ENCODE data around the gene RASA3. TPM values are rescaled to one million over a fixed set of nuclear protein-coding genes. Genes with fewer than 3 reads are reported as not detected.

Gene RASA3
- total and polyA plus RNA-seq, 2 of the 8 experiments (the other 6 are each of a cell fraction or from before 2014, with no cell fraction given) = 7.5 to 21.9 TPM

- no peak overlapping the region for H2BK5ac ChIP-seq (ENCODE audit: low read depth, low read length)
- ChIA-PET POLR2A (ENCODE audit: partially characterized antibody) (no interaction called here), CTCF (ENCODE audit: partially characterized antibody) (interaction anchor here (1.0 to 1.4 kb wide), 2 partner anchors 9 to 56 kb away, joined by 3 to 4 read pairs; no protein-coding TSS in a partner anchor)
- DNase-seq (ENCODE audit: low read depth in 1 of 2, low spot score in 2 of 2) = no peak
- no peaks in the 10 kb centered on the region for H3K9me3 ChIP-seq (ENCODE audit: insufficient read depth in 2 of 2, low read depth in 1 of 2, low read length in 1 of 2)
- no peak overlapping the region for H2BK15ac ChIP-seq (ENCODE audit: low read length)
- no peak overlapping the region for H3K4me2 ChIP-seq (ENCODE audit: insufficient read depth in 1 of 2, low read depth in 2 of 2, low read length in 2 of 2)
- H3K9ac ChIP-seq (replicated peaks in 1 of 4; ENCODE audit: extremely low read depth in 1 of 4, low read depth in 3 of 4, low read length in 3 of 4) = no peak overlapping the region
- no peaks in the 10 kb centered on the region; a peak in 1 of 7 replicates for H3K27me3 ChIP-seq (replicated peaks in 1 of 4; ENCODE audit: control insufficient read depth in 3 of 4, extremely low read depth in 1 of 4, insufficient read depth in 3 of 4, low read length in 3 of 4)
- peaks cover 6% of the 10 kb centered on the region; the same call in 1 of the 2 replicates for H3K23me2 ChIP-seq (ENCODE audit: low read depth, low read length)
- no peaks in the 10 kb centered on the region for H3K79me1 ChIP-seq (ENCODE audit: low read depth, low read length)
- no peak overlapping the region for H2AFZ ChIP-seq (ENCODE audit: low read length)
- no peak overlapping the region for H3K4me3 ChIP-seq (ENCODE audit: extremely low read depth in 1 of 4, insufficient read depth in 2 of 4, low read depth in 3 of 4, low read length in 4 of 4)
- H2BK20ac ChIP-seq (ENCODE audit: low read length) = 0 out of 2 replicates have a peak overlapping the region, but pooled peaks have one; percentile 86
- no peak overlapping the region for H3K14ac ChIP-seq (ENCODE audit: insufficient read length)
- H2BK12ac ChIP-seq (ENCODE audit: low read depth, low read length) = no peak overlapping the region
- WGBS, 2 experiments (ENCODE audit: extremely low coverage in 1 of 2, insufficient coverage in 1 of 2, insufficient read length in 1 of 2, insufficient replicate concordance in 2 of 2, low coverage in 1 of 2, low lambda C conversion rate in 2 of 2, missing lambda C conversion rate in 1 of 2) = 90% methylated on average over 28 of the region's 28 CpGs; no CpG with 5 or more reads in 1 of the 2 experiments
- H4K20me1 ChIP-seq (replicated peaks in 1 of 2; ENCODE audit: control insufficient read depth in 1 of 2, insufficient read depth in 2 of 2, low read length in 2 of 2) = no peaks in the 10 kb centered on the region
- H3K27ac ChIP-seq (ENCODE audit: low read depth, low read length) = no peak overlapping the region
- no peak overlapping the region for H3K23ac ChIP-seq (ENCODE audit: insufficient read length)
- H3K4ac ChIP-seq (replicated peaks; ENCODE audit: insufficient read length, low read depth, low read length) = no peak overlapping the region
- H3K18ac ChIP-seq (ENCODE audit: extremely low read depth, low read length) = no peak overlapping the region
- H3K79me2 ChIP-seq (ENCODE audit: control insufficient read depth in 1 of 2, insufficient read depth in 2 of 2, low read length in 2 of 2) = no peaks in the 10 kb centered on the region
- H2BK120ac ChIP-seq (replicated peaks; ENCODE audit: low read depth, low read length) = no peak overlapping the region
- no peak overlapping the region for H2AK5ac ChIP-seq (ENCODE audit: low read depth, low read length)
- H3K56ac ChIP-seq (replicated peaks; ENCODE audit: insufficient read length, low read depth, low read length) = no peak overlapping the region
- no peaks in the 10 kb centered on the region for H3K36me3 ChIP-seq (ENCODE audit: control insufficient read depth in 2 of 4, insufficient read depth in 4 of 4, low read length in 3 of 4)
- no peak for FAIRE-seq
- no peak overlapping the region for H4K5ac ChIP-seq (ENCODE audit: insufficient read length, low read depth, low read length)
- H4K91ac ChIP-seq (replicated peaks; ENCODE audit: insufficient read length, low read length) = no peak overlapping the region
- no peaks in the 10 kb centered on the region; a peak in 1 of 7 replicates for H3K4me1 ChIP-seq (replicated peaks in 1 of 4; ENCODE audit: control insufficient read depth in 3 of 4, insufficient read depth in 4 of 4, low read length in 3 of 4)
- H4K8ac ChIP-seq (ENCODE audit: extremely low read depth, insufficient read depth, low read length) = no peak overlapping the region
- no peak for TF ChIP-seq CTBP2 (IDR thresholded peaks at IDR 0.05; ENCODE audit: borderline replicate concordance, insufficient read depth, insufficient read length, low read length)
- TF ChIP-seq ATF3 (IDR thresholded peaks at IDR 0.05; ENCODE audit: insufficient read depth, low read depth, low read length) = no peak
- no peak for TF ChIP-seq RBBP5 (IDR thresholded peaks at IDR 0.05; ENCODE audit: borderline replicate concordance, low read depth, low read length)
- TF ChIP-seq BACH1 (IDR thresholded peaks at IDR 0.05; ENCODE audit: low read length) = no peak
- TF ChIP-seq, protein P1, sequence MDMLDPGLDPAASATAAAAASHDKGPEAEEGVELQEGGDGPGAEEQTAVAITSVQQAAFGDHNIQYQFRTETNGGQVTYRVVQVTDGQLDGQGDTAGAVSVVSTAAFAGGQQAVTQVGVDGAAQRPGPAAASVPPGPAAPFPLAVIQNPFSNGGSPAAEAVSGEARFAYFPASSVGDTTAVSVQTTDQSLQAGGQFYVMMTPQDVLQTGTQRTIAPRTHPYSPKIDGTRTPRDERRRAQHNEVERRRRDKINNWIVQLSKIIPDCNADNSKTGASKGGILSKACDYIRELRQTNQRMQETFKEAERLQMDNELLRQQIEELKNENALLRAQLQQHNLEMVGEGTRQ (IDR thresholded peaks at IDR 0.05; ENCODE audit: low read length) = no peak
- TF ChIP-seq MAFK (IDR thresholded peaks at IDR 0.05; ENCODE audit: low read depth, low read length) = no peak
- no peak for TF ChIP-seq RXRA (IDR thresholded peaks at IDR 0.05; ENCODE audit: insufficient read depth, low read depth, low read length)
Measured at GRCh38 chr13:114151565-114152284, 19.3 kb upstream of the RASA3 start.
